HG02943 (cell line): ENCODE results near the gene COQ10B.

Source experiments
- ATAC-seq: cut with Tn5 transposase; IDR thresholded peaks from one replicate; pipeline ENCODE4 v1.9.1; 2021; ENCODE audit warnings: mild to moderate bottlenecking, low read depth, moderate library complexity; ENCODE audit not compliant: unreplicated experiment

COQ10B gene

DNA sequence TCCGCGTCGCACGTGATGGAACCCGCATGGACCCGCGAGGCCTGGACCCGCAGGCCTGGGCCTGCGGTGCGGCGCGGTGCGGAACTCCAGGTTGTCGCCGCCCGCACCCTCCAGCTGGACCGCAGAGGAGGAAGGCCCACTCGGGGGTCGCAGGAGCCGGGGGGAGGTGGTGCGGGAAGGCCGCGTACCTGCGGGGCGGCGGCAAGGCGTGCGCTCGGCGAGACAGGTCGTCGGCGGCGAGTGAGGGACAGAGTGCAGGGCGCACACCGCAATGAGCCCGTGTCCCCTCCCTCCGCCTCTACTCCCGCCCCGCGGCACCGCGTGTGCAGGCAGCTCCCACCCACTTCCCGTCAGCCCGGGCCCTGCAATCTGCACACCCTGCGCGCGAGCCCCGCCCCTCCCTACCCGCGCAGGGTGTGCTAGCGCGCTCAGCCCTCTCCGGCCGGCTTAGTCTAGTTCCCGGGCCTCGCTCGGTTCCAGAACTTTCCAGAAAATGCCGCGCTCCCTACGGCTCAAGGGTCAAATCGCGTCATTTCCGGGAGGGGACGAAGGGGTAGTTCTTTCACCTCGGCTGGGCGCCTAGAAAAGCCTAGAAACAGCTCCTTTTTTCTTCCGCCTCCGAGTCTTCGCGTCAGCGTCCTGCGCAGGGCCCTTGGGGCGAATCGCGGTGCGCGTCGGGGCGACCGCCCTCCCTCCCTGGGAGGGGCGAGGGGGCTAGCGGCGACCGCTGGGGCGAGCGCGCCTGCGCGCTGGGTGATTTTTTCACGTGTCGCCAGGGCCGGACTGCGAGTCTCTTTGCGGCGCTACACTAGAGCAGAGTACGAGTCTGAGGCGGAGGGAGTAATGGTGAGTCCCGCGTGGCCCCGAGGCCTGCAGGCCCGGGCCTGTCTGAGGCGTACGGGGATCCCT, 46.5 kb downstream of the COQ10B start, which contains the start of the genes HSPD1 and HSPE1:
Gene HSPD1, minus strand, starts transcription at position 247 of the 909 bp plus-strand sequence. CDS start 992 bp downstream, outside the sequence.
Gene HSPE1, plus strand, starts transcription at position 786 of the 909 bp plus-strand sequence. Its CDS starts 58 bp downstream, at position 844.
- peak; percentile 75 for ATAC-seq

GRCh38 chr2:197500503-197501131, 47.3 kb downstream of the COQ10B start:
- peak; percentile 4 for ATAC-seq

GRCh38 chr2:197502201-197502600, 48.8 kb downstream of the COQ10B start:
- no peak for ATAC-seq

GRCh38 chr2:197502685-197503084, 49.3 kb downstream of the COQ10B start:
- no peak for ATAC-seq

DNA sequence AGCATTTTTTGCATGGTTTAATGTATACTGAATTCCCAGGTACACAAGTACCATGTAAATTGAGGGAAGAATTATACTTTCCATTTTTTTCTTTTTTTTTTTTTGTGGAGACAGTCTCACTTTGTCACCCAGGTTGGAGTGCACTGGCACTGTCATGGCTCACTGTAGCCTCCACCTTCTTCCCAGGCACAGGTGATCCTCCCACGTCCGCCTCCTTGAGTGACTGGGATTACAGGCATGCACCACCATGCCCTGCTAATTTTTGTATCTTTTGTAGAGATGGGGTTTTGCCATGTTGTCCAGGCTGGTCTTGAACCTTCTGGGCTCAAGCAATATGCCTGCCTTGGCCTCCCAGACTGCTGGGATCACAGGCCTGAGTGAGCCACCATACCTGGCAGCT, 50.6 kb downstream of the COQ10B start:
- no peak for ATAC-seq

GRCh38 chr2:197504512-197504911, 51.2 kb downstream of the COQ10B start:
- ATAC-seq = no peak

- no peak for ATAC-seq
Observed at GRCh38 chr2:197506658-197507057, 53.3 kb downstream of the COQ10B start.

DNA sequence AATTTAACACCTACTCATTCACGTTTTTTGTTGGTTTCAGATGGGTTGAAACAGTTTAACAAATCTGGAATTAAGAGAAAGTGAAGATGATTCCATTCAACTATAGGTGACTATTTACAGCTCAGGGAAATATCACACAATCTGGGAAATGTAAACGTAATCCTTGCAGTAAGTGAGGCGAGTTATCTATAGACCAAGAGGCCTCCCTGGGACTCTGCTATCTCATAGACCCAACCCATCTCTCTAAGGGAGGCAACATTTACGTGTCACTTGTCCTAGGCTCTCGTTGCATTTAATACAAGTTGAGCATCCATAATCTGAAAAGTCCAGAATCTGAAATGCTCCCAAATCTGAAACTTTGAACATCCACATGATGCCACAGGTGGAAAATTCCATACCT, 60.6 kb downstream of the COQ10B start:
- ATAC-seq = no peak

DNA sequence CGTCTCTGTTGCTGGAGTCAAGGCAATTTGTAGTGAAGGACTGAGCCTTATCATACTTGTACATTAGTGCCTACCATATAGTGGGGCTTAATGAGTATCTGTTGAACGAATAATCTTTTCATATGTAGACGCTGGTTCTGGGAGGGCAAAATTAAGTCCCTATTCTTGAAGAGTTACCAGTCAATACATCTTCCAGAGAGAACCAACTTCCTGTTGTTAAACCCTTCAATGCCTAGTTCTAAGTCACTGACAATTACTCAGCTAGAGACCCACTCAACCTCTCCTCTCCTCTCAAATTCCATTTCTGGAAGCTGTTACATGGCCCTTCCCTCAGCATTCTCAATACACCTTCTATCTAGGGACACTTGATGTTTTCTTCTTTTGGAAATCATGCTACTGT, 61.4 kb downstream of the COQ10B start:
- no peak for ATAC-seq

- peak; percentile 10 for ATAC-seq
Observed at GRCh38 chr2:197515315-197515738, 62.0 kb downstream of the COQ10B start.

- ATAC-seq = peak; percentile 95
Observed at GRCh38 chr2:197515739-197516392, 62.5 kb downstream of the COQ10B start, which contains the start of gene MOB4. Gene MOB4 (plus strand): TSS chr2:197516066. CDS start chr2:197516087, 21 bp downstream.

DNA sequence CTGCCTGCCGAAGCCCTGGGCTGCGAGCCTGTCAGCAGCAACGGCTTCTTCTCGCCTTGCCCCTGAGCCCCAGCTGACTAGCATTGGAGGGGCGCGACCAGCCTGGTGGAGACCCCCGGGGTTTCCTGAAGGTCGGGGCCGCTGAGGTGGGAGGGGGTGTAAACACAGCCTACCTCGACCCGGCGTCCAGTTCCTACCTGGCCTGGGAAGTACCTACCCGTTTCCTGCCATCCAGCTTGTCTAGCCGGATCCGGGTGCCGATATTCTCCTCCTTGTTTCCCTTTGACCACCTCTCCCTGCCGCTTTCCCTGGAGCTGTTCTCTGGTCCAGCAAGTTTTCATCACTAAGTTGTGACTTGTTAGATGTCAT, 63.0 kb downstream of the COQ10B start:
- peak; percentile 13 for ATAC-seq

DNA sequence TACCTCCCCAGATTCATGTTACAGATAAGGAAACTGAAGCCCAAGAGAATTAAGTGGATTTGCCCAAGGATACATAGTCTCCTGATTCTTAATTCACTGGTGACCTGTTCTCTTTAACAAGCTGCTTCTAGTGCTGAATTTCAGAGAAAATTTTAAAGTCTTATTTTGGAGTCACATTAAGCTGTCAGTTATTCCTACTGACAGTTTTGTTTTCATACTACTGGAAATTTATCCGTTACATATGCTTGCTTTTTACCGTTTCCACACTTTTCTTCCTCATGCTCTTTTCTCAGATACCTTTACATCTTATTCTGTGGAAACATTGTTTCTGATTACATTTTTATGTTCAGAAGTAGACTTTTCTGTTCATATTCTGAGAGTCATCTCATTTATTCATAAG, 63.8 kb downstream of the COQ10B start:
- no peak for ATAC-seq
